Sigmoid colon (tissue), 3 donors: Measurements from ENCODE around the gene SHKBP1.

Experiments used
- CTCF ChIP-seq, 4 experiments: fragments of 450-650 bp in 3 of 4; fragments of 200-600 bp in 1 of 4; IDR thresholded peaks; one replicate each; pipeline ENCODE4 v1.5.1; 2016 to 2019; ENCODE audit warnings: antibody characterized with exemption in 4 of 4, mild to moderate bottlenecking in 3 of 4, moderate library complexity in 2 of 4
- POLR2A ChIP-seq, 2 donors: fragments of 450-650 bp; IDR thresholded peaks; one replicate each; pipeline ENCODE4 v1.6.1; 2016; ENCODE audit warnings: antibody characterized with exemption in 2 of 2, mild to moderate bottlenecking in 2 of 2, moderate library complexity in 2 of 2

GRCh38 chr19:40619333-40620160, 42.9 kb downstream of the SHKBP1 start:
- TF ChIP-seq POLR2A (IDR thresholded peaks at IDR 0.05) (no peak), CTCF (IDR thresholded peaks at IDR 0.05) (no peak)
